NCI-H446 (cell line): ENCODE results near the gene ANKRD63.

Experiments used
- DNase-seq, 2 experiments: peaks; one replicate each; lab custom pipeline; 2025; lab: John Stamatoyannopoulos, UW

The ANKRD63 gene

DNA sequence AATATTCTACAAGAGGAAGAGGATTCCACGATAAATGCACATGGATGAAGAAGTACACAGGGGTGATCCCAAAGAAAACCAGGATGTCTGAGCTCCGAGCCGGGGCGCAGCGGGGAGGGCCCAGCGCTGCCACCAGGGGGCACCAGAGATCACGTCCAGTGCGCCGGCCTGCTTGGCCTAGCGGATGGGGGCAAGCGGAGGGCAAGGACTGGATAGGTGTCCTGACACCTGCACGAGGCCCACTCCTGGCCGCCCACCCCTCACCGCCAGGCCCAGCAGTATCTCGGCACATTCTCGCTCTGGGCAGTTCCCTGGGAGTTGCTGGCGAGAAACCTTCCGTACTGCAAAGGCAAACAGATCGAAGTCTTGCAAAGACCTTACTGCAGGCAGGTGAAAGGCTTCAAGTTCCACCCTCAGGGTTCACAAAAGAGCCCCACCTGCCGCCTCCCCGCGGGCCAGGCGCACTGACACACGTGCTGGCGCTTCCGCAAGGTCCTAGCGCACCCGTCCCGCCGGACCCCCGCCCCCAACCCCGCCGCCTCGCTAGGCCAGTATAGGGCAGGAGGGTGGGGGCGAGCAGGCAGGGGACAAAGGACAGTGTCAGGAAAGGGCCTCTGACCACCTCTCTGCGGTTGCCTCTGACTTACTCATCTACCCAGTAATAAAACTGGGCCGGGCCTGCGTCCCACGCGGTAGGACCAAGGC lies 3.3 kb downstream of the ANKRD63 start:
- peak in 1 of 2 experiments; percentile 50 for DNase-seq

DNA sequence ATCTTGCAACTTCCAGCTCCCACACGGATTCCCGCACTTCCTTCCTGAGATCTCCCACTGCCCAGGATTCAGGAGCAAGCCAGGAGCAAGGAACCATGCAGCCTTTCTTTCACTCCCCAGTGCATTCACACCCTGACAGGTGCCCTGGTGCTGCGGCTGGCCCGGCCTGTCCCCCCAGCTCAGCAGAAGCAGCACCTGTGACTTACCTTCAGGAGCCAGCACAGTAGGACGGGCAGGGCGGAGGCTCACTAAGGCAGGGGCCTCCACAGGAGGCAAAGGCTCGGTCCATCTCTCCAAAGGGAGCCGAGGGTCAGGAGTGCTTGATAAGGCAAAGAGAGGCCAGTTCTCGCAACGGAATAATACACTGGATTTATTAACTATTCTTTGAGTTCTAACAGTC lies 4.8 kb downstream of the ANKRD63 start:
- DNase-seq, result no peak

DNA sequence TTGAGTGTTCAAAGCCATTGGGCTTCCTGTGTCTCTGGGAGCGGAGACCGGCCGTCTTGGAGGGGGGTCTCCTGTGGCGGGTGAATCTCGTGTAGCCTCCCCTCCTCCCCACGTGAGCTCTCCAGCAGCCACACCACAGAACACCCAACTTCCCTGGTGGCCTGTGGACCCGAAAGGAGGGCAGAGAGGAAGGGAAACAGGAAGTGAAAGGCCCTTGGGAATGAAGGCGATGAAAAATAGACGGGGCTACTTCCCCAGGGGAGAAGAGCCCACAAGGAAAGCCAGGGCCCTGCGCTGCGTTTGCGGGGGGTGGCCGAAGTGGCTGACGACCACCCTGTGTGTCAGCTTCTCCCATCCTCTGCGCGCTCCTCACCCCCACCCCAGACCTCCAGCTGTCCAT lies 5.4 kb downstream of the ANKRD63 start:
- DNase-seq, result no peak

DNA sequence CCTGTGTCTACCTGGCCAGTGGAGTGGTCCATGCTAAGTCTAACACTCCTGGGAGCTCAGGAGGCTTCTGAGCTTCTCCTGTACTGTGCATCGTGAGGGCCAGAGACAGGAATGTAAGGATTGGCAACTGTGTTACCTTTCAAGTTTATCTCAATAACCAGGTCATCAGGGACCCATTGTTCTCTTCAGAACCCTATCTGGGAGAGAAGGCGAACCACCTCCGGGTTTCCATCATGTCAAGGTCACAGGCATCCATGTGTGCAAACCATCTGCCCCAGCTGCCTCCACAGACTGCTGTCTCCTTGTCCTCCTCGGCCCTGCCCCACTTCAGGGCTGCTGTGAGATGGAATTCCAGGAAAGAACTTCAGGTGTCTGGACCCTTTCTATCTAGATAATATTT lies 5.9 kb downstream of the ANKRD63 start:
- DNase-seq, result no peak

DNA sequence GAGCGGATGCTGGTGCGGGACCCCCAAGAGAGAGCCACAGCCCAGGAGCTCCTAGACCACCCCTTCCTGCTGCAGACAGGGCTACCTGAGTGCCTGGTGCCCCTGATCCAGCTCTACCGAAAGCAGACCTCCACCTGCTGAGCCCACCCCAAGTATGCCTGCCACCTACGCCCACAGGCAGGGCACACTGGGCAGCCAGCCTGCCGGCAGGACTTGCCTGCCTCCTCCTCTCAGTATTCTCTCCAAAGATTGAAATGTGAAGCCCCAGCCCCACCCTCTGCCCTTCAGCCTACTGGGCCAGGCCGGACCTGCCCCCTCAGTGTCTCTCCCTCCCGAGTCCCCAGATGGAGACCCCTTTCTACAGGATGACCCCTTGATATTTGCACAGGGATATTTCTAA lies 6.9 kb downstream of the ANKRD63 start:
- DNase-seq, result no peak

DNA sequence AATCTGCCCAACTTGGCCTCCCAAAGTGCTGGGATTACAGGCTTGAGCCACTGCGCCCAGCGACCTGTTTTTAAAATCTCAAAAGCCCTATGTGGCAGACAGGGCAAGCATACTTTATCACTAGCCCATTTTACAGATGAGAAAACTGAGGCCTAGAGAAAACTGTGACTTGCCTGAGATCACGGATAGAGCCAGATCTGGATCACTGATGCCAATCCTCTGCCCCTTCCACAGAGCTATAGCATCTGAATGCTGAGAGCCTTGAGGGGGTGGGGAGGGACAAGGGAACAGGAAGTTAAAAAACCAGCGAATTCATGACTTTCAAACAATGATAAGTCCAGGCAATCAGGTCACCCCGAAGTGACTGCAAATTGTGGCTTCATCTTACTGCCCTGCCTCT lies 7.3 kb downstream of the ANKRD63 start:
- no peak for DNase-seq

DNA sequence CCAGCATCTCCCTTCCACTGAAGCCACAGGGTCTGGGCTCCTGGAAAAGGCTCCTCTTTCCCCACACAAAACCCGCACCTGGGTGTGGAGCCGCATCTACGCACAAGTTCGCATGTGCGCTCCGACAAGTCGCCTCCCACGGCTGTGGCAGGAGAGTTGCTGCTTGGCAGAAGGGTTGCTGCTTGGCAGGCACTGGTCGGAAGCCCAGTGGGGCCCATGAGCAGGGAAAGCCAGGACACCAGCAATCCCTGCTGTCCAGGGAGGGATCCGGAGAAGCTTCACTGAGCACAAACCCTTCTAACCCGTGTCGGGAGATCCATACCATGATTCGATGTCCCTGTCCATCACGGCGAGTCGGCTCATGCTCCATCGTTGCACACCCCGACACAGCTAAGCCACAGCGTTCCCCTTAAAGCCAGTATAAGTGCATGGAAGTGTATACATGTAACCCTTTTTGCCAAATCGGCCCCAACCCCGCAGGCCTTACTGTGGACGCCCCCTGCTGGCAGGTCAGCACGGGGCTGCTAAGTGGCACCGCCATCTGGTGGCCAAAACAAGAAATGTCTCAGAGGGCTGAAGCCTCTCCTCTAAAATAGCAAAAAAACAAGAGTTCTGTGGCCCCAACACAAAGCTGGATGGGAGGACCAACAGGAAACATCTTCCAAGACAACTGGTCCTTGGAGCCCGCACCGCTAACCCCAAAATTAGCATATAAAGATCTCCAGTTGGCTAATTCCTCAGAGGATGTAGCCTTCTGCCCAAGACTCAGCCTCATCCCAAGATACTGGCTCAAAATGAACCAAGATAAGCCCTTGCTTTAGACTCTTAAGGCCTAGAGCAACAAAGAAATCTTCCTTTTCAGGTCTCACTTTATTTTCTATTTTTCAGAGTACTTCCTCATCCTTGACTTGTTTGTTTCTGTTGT lies 8.3 kb downstream of the ANKRD63 start:
- DNase-seq, result peak; percentile 65 to 79

DNA sequence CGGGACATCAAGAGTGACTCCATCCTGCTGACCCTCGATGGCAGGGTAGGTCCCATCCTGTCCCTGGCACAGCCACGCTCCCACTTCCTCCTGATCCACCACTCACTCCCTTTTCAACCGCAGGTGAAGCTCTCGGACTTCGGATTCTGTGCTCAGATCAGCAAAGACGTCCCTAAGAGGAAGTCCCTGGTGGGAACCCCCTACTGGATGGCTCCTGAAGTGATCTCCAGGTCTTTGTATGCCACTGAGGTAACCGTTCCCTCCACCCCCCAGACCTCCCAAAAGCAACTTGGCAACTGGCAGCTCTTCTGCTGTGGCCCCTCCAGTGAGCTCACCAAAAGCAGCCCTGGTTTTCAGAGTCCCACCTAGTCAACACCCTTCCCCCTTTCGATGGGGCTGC lies 9.4 kb downstream of the ANKRD63 start:
- no peak for DNase-seq

DNA sequence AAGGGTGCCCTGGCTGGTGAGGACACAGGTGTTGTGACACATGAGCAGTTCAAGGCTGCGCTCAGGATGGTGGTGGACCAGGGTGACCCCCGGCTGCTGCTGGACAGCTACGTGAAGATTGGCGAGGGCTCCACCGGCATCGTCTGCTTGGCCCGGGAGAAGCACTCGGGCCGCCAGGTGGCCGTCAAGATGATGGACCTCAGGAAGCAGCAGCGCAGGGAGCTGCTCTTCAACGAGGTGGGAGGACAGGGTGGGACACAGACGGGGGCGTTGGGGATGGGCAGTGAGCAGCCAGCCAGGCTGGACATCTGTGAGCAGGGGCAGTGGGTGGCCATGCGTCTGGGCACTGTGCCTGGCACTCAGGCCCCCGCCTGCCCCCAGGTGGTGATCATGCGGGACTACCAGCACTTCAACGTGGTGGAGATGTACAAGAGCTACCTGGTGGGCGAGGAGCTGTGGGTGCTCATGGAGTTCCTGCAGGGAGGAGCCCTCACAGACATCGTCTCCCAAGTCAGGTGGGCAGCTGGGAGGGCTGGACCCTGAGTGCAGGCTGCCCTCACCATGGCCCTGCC lies 10.3 kb downstream of the ANKRD63 start:
- no peak for DNase-seq

DNA sequence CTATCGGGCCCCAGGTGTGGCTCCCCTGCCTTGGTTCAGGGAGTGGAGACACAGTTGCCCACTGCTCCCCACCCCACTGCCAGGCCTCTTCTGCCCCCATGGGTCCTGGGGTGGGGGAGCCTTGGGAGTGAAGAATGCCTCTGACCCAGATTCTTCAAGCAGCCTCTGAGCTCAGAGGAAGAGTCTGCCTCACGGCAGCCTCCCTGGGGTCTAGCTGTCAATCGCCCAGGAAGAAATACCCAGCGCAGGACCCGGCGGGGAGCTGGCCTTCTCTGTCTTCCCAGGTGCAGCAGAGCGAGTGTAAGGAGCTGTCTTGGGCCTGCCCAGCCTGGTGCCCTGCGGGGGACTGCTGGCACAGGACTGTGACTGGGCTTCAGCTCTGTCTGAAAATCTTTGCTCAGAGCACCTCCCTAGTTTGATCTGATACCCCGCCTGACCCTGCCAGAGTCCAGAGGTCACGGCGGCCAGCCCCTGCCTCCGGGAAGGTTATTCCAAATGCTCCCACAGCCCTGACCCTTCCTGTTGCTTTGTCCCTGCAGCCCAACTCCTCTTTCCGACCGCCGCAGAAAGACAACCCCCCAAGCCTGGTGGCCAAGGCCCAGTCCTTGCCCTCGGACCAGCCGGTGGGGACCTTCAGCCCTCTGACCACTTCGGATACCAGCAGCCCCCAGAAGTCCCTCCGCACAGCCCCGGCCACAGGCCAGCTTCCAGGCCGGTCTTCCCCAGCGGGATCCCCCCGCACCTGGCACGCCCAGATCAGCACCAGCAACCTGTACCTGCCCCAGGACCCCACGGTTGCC lies 11.0 kb downstream of the ANKRD63 start:
- DNase-seq, result no peak

DNA sequence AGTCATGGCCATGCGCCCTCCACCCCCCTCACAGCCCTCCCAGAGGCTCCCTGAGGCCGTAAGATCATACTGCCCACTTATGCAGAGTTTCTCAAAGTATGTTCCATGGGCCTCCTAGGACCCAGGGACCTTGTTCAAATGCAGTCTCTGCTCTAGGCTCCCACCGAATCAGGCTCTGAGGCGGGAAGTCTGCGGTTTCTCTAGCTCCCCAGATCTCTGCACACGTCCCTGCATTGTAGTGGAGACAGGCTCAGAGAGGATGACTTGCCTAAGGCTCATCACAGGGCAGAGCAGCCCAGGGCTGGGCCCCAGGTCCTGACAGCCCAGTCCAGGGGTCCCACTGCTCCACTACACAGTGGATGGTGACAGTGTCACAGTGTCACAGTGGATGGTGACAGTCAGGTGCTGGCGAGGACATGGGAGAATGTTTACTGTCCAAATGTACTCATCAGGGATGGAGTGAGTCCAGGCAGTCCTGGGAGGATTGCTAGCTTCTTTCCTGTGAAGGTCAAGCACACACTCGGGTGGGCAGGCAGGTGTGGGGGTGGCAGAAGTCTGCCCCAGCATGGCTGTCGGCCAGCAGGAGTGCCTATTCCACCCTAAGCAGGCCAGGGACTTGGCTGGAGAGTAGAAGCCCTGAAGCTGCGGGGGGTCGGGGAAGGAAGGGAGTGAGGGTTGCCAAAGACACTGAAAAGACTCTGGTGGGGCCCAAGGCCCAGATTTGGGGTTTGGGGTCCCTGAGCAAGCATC lies 12.4 kb downstream of the ANKRD63 start:
- no peak for DNase-seq

DNA sequence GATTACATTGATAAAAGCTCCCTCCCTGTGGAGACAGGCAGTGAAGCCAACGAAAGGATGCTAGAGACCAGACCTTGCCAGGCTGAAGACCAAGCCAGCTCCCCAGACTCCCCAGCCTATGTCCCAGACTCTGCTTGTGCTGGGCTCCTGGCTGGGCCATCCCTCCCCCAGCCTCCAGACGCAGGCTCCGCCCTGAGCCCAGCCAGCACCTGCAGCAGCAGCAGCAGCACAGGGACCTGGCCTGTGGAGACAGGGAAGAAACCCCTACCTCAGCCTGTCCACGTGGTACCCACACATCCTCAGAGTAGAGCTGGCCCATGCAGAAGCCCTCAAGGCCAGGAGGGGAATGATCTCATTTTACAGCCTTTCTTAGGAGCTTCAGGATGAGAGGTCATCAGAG lies 13.3 kb downstream of the ANKRD63 start:
- DNase-seq, result no peak

DNA sequence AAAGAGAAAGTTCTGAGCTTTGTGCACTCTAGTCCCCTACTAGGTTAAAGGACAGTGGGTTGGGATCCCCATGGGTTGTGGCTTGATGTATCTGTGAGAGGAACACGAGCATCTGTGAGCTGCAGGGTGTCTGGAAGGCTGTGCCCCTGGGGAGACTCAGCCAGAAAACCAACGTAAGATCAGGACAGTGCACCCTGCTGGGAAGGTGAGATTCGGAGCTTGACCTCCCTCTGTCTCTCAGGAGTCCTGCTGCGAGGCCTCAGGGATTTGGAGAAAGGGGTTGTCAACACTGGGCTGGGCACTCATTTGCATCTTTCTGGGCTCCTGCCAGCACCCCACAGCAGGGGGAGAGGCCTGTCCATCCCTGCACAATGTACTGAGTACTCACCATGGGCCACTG lies 15.2 kb downstream of the ANKRD63 start:
- DNase-seq, result no peak

DNA sequence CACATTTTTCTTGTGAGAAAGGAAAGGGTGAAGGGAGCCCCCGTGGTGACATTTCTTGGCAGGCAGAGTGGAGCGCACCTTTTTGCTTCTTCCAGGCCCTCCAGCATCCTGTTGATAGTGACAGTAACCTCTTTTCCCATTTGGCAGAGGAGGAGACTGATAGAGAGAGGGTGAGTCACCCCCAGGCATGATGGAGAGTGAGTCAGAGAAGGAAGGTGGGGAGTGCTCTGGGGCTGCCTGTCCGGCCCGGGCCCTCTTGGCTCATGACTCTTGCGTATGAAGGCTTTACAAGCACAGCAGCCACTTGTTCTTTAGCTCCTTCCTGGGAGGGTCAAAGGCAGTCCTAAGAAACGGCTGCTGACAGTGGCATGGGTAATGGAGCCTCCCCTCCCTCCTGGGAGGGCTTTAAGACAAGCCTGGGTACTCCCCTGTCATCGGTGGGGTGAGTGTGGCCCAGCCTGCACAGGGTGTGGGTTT lies 16.0 kb downstream of the ANKRD63 start:
- peak in 1 of 2 experiments; percentile 13 for DNase-seq

DNA sequence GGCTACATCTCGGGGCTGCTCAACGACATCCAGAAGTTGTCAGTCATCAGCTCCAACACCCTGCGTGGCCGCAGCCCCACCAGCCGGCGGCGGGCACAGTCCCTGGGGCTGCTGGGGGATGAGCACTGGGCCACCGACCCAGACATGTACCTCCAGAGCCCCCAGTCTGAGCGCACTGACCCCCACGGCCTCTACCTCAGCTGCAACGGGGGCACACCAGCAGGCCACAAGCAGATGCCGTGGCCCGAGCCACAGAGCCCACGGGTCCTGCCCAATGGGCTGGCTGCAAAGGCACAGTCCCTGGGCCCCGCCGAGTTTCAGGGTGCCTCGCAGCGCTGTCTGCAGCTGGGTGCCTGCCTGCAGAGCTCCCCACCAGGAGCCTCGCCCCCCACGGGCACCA lies 17.0 kb downstream of the ANKRD63 start:
- DNase-seq, result no peak

DNA sequence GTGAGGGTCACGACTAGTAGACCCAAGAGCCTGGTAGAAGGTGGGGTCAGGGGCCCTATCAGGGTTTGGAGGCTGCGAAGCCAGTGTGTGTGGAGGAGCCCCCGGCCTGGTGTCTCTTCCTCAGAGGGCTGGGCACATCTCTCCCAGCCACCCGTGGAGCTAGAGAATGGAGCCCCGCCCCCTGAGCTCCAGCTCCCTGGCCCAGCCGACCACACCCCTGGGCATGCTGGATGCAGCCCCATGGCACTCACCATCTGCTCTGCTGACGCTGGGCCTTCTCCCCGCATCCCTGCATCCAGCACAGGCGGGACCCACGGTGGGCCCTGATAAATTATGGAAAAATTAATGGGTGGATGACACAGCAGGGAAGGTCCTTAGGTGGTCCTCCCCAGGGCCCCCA lies 17.5 kb downstream of the ANKRD63 start:
- peak in 1 of 2 experiments; percentile 33 for DNase-seq

DNA sequence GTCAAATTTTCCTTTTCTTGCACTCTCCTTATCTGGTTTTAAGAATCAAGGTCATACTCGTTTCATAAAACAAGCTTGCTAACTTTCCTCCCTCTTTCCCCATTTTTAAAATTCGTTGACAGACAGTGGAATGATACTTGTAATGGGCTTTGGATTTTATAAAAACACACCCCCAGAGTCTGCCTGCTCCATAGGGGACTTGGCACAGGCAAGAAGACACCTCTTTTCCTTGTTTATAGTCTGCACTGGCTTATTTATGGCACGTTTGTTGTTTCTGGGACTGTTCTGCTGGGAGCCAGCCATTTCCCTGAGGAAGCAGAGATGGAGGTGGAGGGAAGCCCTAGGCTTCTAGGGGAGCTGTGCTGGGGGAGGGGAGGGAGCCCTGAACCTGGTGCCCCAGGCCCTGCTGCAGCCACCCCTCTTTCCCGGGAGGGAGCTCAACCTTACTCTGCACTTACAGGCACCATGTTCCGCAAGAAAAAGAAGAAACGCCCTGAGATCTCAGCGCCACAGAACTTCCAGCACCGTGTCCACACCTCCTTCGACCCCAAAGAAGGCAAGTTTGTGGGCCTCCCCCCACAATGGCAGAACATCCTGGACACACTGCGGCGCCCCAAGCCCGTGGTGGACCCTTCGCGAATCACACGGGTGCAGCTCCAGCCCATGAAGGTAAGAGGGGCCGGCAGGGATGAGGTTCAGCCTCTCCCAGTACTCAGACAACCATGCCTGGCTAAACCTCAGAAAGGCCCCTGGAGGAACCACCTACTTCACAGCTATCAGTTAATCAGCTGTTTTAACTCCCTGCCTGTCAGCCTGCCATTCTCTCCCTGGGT lies 18.3 kb downstream of the ANKRD63 start:
- DNase-seq, result no peak

DNA sequence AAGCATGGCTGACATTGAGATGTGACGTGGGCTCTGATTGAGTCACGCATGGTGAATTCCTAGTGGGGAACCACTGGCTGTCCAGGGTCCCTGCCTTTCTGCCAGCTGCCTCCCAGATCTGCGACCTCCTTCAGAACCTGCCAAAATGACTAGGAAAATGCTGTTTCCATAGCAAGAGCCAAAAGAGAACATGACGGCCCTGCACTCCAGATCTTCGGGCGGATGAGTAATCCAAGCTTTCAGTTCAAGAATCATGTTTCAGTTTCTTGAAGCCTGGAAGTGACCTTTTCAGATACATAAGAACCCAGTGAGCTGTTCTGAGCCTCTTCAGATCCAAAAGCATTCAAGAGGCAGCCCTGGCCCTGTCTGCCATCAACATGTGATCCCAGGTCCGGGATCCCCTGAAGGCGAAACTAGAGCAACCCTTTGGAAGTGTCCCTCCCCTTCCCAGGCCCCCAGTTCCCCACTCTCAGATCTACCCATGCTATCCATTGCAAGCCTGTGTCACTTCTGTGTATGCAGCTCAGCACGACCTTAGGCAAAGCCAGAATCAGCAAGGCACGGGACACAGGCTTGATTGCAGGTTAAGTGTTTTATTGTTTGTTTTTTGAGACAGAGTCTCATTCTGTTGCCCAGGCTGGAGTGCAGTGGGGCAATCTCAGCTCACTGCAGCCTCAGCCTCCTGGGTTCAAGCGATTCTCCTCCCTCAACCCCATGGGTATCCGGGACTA lies 19.7 kb downstream of the ANKRD63 start:
- DNase-seq, result peak in 1 of 2 experiments; percentile 14

DNA sequence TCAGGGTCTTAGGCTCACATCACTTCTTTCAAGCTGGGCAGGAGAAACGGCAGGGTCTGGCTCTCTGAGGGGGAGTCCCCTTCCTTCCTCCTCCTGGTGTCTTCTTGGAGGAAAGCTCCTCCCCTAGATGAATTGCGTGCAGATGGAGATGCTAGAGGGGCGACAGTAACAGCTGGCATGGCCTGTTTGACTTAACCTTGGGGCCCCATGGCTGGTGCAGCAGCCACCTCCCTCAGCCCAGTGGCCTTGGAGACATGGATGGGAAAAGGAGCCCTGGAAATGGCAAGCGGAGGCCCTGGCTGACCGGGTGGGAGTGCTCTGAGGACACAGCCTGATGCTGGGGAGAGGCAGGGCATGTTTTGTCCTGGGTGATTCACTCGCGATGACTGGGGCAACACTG lies 23.8 kb downstream of the ANKRD63 start:
- DNase-seq, result no peak

DNA sequence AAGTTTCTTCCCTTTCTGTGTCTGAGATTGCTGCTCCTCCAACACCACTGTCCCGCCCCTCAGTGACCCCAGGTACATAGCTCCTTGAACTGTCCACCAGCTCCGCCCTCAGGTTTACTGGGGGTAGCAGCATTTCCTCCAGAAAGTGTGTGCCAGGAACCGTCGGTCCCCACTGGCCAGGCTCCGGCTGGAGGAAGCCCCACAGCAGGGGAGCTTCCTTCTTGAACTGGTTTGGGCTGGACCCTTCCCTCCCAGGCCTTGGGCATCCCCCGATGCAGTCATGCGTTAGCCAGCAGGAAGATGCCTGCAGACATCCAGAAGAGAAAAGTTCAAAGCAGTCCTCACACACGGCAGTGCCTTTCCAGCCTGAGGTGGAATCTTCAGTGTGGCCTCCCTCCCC lies 24.3 kb downstream of the ANKRD63 start:
- DNase-seq, result no peak
